IPS DF 4.7 (cell line): ENCODE measurements around the gene PLCH1.

Source experiments
- DNase-seq: peaks from one replicate; pipeline ENCODE4 v3.0.0-alpha.2; 2013; ENCODE audit warnings: low spot score; ENCODE audit errors: extremely low read depth

PLCH1 gene

GRCh38 chr3:155745795-155746550 lies 1.1 kb upstream of the PLCH1 start:
- DNase-seq = peak; percentile 49

DNA sequence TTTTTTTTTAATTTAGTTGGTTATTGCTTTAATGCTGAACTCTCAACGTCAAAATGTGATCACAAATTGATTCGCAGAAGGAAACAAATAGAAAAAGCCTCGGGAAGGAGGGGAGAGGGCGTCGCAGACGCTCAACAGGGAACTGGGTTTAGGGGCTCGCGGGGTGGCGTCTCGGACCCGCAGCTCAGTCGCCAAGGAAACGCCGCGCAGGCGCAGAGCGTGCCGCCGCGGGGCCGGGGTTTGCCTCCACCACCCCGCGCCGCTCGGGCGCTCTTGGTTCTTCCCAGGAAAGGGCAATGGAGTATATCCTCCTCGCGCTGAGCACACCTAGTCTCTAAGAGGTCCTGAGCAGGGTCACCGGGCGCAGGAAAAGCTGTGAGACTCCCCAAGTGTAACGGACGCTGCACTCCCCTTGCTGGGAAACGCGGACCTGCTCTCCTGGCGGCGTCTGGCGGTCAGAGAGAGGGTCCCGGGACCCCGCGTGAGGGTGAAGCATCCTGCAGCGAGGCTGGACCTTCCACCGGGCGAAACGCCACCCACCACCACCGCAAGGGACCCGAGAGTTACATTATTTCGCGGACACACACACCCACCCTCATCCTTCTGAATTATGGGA lies 753 bp downstream of the PLCH1 start:
- no peak for DNase-seq

DNA sequence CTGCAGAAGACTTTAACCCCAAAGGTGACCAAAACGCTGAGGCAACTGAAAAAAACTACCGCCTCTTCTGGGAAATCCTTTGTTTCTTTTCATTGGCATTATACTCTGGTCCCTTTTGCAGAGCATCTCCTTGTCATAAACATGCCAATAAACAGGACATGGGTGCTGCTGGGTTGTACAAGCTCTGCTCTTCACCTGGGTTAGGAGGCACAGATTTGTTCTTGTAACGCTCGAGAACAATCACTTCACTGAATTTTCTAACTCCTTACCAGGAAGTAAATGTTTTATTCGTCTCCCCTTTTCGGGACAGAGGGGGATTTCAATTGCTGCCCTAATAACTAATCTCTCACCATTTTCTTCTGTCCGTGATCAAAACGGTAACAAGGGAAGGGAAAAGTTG lies 1.3 kb downstream of the PLCH1 start:
- DNase-seq = no peak

DNA sequence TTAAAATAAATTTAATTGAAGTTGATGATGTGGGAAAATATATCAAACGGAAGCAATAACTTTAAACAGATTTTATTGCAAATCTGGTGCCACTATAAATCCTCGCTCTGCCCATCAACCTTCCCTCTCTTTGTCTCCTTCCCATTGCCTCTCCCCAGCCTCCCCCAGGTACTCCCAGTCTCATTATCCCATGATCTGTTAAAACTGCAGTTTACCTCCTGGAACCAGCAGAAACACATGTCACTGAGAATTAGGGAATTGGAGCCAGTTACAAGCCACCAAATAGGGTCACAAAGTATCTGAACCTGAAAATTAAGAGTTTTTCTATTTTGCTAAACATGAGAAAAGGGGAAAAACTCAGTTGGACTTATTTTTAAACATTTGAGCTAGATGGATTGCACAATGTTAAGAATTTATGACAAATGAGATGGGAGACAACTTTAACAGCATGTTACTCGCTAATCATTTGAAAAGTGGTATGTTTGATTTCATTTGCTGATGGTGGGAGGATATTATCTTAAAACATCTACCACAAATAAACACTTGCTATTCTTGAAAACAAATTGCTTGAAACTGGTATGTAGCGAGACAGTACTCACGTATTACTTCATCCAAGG lies 2.4 kb downstream of the PLCH1 start:
- DNase-seq = no peak

DNA sequence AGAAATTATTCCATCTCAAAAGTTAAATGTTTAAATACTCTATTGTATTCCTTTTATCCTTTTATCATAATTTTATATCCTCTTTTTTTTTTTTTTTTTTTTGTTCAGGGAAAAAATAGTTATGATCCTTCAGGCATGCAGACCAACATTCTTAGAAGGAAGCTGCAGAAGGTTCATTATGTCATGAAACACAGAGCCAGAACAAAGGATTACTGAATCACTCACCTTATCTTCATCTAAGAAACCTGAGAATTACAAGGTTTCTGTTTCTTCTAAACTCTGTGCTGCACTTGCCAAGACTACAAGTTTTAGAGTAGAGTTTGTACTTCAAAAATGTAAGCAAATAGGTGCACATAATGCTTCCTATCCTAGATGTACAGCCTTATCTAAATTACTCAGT lies 3.3 kb downstream of the PLCH1 start:
- no peak for DNase-seq

DNA sequence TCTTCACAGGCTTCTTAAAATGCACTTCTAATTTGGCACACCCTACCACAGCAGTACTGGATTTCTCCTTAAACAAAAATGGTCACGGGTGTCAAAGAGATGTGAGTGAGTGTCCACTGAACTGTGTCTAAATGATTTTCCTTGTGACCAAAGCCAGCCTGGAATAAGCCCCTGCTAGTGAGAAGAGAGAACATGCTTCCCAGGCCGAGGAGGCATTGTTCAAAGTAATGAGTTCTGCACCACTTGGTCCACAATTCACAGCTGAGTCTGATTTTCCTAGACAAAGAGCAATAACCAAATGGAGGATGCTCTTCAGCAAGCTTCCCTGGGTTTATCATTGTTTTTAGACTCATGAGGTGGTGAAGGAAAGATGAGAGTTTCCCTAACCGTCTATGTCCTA lies 3.8 kb downstream of the PLCH1 start:
- DNase-seq = no peak

DNA sequence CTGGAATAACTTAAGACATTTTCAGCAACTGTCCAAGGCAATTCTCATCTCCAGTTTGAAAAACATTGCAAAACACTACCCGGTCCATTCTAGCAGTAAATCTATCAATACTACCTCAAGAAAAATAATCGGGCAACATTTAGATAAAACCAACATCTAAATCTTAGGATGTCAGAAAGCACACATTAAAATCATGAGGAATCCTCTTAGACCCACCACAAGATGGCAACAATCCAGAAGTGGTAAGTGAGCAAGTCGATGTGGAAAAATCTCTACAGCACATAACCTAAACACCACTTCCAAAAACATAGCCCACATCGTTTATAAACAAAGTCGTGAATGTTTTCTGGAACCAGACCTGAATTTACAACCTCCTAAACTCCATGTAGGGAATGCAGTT lies 5.7 kb downstream of the PLCH1 start:
- DNase-seq = no peak

GRCh38 chr3:155738580-155739076 lies 6.2 kb downstream of the PLCH1 start:
- no peak for DNase-seq

DNA sequence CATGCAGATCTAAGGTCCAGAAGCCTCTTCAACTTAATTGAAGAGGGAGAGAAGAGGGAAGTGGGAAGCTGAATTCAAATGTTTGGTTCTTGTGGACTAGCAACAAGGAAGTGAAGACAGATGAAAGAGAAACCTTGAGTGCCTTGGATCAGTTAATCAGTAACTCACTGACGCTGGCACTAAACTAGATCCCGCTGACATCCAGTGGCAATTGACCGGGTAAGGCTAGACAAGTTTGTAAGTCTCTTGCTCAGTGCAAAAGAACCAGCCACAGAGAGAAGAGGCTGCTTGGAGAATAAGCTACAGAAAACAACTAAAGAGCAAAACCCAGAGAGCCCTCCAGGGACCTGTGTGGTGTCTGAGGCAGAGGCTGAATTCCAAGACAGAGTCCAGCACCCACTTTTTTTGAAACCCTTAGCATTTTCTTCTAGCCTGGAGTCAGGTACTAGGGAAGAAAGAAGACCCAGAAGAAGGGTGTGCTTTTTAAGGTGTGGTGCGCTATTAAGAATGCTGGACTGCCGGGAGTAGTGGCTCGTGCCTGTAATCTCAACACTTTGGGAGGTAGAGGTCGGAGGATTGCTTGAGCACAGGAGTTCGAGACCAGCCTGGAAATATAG lies 6.9 kb downstream of the PLCH1 start:
- no peak for DNase-seq

GRCh38 chr3:155736381-155736780 lies 8.5 kb downstream of the PLCH1 start:
- no peak for DNase-seq

DNA sequence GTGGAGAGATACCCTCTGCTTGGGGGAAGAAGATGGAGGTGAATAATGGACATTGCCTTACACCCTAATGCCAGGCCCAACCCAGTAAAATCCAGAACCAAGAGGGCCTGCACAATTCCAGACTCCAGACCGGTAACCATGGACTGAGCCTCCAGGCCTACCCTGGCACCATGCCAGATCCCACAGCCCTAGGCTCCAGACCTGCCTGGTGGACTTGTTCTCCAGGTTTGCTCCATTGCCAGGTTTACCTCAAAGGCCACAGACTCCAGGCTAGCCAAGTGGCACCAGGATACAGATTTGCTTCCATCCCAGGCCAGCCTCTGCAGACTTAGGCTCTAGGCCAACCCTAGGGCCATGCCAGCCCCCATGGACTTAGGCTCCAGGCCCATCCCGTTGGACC lies 14.0 kb downstream of the PLCH1 start:
- DNase-seq = no peak

- DNase-seq = no peak
Observed at GRCh38 chr3:155727836-155728235, 17.0 kb downstream of the PLCH1 start.

DNA sequence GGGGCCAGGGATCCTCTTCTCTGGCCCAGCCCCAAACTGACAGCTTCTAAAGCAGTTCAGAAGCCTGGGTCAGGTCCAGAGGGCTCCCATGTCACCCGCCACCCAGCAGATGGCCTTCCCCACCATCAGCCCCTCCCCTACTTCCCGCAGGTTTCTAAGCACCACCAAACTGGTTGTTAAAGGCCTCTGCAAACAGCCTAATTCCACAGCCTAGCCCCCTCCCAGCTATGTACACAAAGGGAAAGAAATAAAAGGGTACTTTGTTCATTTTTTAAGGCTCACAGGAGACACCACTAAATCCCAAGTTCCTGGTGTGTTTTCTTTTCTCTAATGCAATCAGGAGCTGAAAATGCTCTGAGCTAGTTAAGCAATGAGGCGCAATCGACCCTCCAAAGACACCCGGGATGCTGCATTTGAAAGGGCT lies 30.6 kb downstream of the PLCH1 start:
- no peak for DNase-seq

GRCh38 chr3:155712008-155712407 lies 32.9 kb downstream of the PLCH1 start:
- DNase-seq = no peak

- no peak for DNase-seq
Observed at GRCh38 chr3:155704771-155705559, 39.9 kb downstream of the PLCH1 start.

DNA sequence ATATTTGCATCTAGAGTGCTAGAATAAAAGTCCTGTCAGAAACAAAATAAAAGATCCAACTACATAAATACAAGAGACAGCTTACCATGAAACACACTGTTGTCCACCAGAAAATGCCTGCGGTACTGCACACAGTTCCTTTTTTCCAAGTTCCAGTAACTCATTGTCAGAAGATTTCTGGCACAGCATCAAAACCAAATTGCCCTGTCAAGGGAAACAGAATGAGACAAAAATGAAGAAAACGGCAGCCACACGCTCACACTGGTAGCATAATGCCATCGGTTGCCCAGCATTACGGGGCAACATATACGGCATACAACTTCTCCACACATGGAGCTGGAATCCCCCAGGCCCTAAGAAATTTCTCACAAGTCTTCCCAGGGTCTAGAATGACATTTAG lies 40.8 kb downstream of the PLCH1 start:
- no peak for DNase-seq

GRCh38 chr3:155702745-155703591 lies 41.9 kb downstream of the PLCH1 start:
- no peak for DNase-seq

GRCh38 chr3:155701882-155702465 lies 42.9 kb downstream of the PLCH1 start:
- DNase-seq = peak; percentile 14

DNA sequence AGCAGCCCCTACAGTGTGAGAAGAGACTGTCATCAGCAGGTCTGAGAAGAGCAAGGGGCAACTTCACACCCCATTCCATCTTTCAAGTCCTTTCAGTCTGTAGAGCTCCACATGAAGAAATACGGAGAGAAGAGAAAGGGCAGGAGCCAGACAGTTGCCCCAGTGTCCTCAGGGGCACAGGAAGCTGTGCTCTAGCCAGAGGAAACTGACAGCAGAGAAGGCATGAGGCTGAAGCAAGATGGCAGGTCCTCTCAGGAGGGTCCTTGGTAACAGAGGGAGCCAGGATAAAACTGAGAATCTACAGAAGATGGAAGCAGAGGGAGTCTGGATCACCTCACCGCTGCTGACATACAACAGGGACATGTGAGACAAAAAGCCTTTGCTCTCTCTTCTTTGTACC lies 47.3 kb downstream of the PLCH1 start:
- no peak for DNase-seq

DNA sequence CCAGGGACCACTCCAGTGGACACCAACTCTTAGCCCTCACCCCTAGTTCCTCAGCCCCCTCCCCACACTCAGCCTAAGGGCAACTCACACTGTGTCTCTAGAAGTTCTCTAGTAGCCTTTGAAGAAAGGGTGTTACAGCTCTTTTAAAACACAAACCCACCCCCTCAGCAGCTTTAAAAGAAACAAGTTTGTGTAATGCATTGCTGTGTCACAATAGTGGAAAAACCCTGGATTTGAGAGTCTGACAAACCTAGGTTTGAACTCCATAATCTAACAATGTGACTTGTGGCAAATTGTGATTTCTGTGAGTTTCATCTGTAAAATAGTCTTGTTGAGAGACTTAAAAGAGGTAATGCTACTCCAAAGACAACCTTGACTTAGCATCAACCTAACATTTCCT lies 54.0 kb downstream of the PLCH1 start:
- no peak for DNase-seq
